Retinal pigment epithelial cell (primary cell): ENCODE measurements around the gene TBC1D21.

Experiments used
- DNase-seq: peaks from one replicate; pipeline ENCODE4 v3.0.0-alpha.2; 2010; ENCODE audit warnings: low read depth
- H3K4me3 ChIP-seq: 2 replicates; pipeline ENCODE4 v1.5.1; 2011; ENCODE audit warnings: mild to moderate bottlenecking, low read length, control low read depth, moderate library complexity
- TF ChIP-seq, protein P1 (sequence below): conservative IDR thresholded peaks from 2 replicates; pipeline ENCODE4 v1.5.1; 2011; ENCODE audit warnings: low read depth, low read length, control low read depth, inconsistent platforms

The TBC1D21 gene

DNA sequence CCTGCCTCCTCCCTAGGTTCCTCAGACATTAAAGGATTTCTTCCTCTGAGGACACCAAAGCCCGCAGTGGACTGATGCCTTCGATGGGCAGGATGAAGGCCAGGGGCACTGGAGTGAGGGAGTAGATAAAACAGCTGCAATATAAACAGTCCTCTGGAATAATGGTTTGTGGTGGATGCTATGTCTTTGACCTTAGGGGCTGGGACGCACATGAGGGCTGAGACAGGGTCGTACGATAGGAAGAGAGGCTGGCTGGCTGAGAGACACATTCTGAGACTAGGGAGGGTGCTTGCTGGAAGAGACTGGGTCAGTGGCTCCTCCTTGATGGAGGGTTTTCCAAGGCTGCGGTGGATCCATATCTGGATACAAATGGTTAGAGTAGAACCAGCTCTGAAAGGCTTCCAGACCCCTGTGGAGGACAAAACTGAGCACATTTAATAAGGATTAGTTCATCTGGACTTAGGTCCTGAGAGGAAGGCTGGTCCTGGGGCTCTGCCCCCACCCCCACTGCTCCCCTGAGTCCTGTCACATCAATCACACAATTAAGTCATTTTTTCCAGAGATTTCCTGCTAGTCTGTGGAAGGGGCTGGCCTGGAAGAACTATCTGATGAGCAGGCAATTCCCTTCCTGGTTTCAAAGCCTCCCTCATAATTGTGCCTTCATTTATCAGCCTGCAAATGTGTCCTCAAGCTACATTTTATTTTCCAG, 15.8 kb downstream of the TBC1D21 start:
- H3K4me3 ChIP-seq, result no peak overlapping the region
- TF ChIP-seq, protein P1, sequence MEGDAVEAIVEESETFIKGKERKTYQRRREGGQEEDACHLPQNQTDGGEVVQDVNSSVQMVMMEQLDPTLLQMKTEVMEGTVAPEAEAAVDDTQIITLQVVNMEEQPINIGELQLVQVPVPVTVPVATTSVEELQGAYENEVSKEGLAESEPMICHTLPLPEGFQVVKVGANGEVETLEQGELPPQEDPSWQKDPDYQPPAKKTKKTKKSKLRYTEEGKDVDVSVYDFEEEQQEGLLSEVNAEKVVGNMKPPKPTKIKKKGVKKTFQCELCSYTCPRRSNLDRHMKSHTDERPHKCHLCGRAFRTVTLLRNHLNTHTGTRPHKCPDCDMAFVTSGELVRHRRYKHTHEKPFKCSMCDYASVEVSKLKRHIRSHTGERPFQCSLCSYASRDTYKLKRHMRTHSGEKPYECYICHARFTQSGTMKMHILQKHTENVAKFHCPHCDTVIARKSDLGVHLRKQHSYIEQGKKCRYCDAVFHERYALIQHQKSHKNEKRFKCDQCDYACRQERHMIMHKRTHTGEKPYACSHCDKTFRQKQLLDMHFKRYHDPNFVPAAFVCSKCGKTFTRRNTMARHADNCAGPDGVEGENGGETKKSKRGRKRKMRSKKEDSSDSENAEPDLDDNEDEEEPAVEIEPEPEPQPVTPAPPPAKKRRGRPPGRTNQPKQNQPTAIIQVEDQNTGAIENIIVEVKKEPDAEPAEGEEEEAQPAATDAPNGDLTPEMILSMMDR, result no peak
- DNase-seq, result no peak

DNA sequence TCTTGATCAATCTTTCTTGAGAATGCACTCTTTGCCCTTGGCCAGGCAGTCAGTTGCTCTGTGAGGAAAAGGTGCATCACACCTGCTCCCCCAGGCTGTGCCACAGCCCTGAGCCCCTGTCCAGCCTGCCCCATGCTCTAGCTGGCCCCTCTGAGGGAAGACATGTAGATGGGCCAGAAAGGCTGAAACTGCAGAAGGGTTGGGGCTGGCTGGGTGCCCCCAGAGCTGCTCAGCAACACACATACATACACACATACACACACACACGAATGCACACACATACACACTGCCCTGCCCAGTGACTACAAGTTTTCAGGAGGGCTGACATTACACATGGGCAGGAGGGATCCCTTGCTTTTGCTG, 16.4 kb downstream of the TBC1D21 start:
- TF ChIP-seq, protein P1, result no peak
- no peak overlapping the region for H3K4me3 ChIP-seq

DNA sequence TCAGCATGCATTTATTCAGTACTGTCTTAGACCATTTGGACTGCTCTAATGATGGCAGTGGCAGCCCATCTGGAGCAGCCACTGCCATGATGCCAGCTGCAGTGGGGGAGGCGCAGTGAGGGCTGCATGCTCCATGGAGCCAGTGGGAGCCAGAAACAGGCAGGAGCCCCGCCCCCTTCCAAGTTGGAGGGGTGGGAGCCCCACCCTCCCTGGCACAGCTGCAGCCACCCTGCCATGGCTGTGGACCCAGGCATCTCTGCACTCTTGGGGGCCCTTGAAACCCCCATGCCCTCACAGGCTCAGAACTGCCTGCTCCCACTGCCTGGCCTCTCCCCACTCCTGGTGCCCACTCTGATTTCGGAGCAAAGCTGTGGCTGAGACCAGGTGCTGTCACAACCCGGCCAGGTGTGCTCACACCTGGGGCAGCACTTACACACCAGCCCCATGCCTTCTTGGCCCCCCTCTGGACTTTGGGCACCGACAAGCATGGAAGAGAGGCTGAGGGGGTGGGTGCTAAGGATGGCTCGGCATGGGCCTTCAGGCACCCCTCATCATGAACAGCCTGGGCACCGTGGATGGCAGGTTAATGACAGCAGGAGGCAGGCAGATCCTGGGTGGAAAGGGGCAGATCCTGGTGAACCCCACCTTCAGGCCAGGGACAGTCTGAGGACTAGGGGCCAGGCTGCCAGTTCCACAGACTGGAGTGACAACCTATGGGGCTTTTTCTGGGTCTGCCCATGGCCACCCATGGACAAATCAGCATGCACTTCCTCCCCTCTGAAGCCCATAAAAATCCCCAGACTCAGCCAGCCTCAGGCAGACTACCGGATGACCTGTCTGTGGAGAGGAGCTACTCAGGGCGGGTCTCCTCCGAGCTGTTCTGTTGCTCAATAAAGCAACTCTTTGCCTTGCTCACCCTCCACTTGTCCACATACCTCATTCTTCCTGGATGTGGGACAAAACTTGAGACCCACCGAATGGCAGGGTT, 18.3 kb downstream of the TBC1D21 start:
- TF ChIP-seq, protein P1, result no peak
- no peak overlapping the region for H3K4me3 ChIP-seq
- DNase-seq, result no peak

More for the DNA sequence above, 16.4 kb downstream of the TBC1D21 start:
- no peak for DNase-seq

DNA sequence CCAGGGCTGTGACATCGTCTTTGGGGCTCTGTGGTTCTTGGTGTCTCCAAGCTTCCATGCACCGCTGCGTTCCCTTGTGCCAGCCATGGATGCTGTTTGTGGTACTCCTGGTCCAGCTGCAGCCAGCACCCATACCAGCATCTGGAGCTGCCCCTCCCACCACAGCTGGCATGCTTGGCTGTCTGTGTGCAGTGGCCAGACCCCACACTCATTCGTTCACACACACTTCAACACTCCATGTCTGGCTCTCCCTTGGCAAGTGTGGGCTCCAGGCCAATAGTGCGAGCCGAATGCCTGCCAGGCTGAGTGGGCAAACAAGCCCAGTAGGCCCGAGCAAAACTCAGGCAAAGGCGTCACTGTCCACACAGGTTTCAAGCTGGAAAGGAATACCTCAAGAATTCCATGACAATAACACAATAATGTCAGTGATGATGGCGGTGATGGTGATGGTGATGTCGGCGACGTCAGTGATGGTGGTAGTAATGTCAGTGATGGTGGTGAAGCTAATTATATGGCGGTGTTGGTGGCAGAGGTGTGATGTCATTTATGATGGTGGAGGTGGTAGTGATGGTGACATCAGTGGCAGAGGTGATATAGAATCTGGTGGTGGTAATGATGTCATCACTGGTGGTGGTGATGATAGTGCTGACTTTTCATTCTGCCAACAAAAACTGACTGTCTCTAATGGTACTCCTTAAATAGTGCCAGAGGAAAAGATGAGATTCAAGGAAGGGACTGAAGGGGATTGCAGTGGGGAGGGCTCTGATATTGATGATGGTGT, 19.3 kb downstream of the TBC1D21 start:
- no peak for DNase-seq
- no peak overlapping the region for H3K4me3 ChIP-seq
- TF ChIP-seq, protein P1, result no peak

DNA sequence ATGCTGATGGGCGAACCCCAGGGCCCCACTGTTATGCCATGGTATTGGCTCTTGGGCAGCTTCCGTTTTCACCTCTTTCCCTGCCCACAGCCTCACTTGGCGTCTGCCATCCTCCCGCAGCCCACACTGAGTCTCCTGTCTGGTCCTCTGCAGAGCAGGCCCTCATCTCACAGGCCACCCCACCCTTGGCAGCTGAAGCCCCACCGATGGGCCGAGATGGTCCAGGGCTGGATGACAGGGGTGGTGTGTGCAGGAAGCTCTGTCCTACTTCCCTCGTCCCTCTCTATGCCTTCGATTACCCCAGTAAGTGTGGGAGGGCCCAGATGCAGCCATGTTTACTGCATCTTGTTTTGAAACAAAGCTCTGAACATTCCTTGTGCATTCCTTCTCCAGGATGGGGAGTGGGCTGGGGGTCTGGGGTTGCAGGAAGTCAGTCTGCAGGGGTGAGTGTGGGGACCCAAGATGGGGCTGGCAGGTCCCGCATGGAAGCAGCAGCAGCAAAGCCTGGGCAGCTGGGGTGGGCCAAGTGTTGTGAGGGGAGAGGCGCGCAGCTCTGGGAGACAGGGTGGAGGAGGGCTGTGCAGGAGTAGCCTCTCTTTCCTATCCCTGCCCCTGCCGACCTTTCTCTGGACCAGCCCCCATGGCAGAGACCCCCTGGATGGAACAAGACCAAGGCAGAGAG, 20.9 kb downstream of the TBC1D21 start:
- DNase-seq, result no peak
- TF ChIP-seq, protein P1, result no peak
- no peak overlapping the region for H3K4me3 ChIP-seq

DNA sequence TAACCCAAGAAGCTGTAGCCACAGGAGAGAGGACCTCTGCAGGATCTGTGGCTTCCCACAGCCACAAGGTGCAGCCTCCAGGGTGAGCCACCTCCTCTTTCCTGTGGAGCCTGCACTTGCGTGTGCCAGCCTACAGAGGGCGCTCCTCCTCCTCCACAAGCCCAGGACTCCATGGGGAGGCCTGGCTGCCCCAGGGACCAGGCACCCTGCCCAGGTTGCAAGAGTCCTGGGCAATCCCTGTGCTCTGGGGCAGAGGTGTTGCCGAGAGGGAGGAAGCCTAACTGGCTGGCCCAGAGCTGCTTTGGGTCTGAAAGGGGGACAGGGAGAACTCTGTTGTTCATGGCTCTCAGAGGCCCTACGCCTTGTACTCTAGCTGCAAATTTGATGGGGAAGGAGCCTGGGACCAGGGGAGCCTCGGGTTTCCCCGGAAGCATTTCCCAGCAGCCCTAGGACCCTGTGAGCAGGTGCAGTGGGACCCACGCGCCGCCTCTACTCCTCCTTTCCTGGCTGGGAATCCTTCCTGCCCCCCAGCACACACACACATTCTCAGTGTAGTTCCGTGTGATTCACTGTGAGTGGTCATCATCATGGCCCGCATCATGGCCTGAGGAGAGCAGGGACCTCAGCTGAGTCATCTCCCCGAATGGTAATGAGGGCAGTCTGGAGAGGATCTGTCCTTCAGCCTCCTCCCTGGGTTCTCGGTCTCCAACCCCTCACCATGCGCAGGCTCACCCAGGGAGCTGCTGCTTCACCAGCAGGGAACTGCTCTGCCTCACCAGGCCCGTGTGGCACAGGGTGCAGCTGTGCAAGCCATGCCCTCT, 24.3 kb downstream of the TBC1D21 start:
- TF ChIP-seq, protein P1, result peak; percentile 96
- peak; percentile 11 for DNase-seq
- H3K4me3 ChIP-seq, result no peak overlapping the region
